ENCODE results near the gene NELL1. TPM values are rescaled to one million over a fixed set of nuclear protein-coding genes. Genes with fewer than 3 reads are reported as not detected.

Gene NELL1
- total and polyA plus RNA-seq, 2 donors (not counting 3 experiments of a cell fraction or from before 2014, with no cell fraction given): not detected

DNA sequence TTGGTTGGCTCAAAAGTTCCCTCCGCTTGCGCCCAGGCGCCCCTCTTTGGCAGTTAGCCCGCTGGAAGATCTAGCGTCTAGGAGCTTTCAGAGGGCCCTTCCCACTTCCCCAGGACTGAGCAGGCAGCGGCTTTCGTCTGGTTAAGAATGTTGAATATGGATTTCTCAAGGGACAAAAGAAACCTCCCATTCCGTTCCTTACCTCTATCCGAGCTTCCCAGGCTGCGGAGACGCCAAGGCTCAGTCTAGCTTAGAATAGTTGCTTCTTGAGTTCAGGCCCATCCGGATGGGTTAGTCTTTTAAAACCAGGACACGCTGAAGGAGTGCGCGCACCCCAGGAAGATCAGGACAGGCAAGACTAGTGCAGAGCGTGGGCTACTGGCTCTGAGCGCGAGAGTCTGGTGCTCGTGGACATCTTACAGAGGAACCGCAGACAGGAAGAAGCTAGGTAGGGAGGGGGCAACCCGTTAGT is 1.6 kb downstream of the NELL1 start:
- TF ChIP-seq FOS (IDR thresholded peaks at IDR 0.05; ENCODE audit: borderline replicate concordance, insufficient read depth, low read length): no peak
- no peak for TF ChIP-seq MAX (IDR thresholded peaks at IDR 0.05; ENCODE audit: insufficient read depth, insufficient read length)
- no peak for TF ChIP-seq JUN (IDR thresholded peaks at IDR 0.05; ENCODE audit: borderline replicate concordance, insufficient read depth, insufficient read length, low read depth)
- no peak for TF ChIP-seq MYC (IDR thresholded peaks at IDR 0.05; ENCODE audit: low read depth, low read length)
- no peak for TF ChIP-seq CTCF (IDR thresholded peaks at IDR 0.05; ENCODE audit: extremely low read depth in 1 of 2, insufficient read depth in 1 of 2, low read depth in 1 of 2, low read length in 2 of 2)
- no peak for TF ChIP-seq POLR2A (IDR thresholded peaks at IDR 0.05; ENCODE audit: low read depth, low read length)
- TF ChIP-seq GATA2 (IDR thresholded peaks at IDR 0.05; ENCODE audit: insufficient read depth, insufficient read length, low read depth, low read length): no peak
- no peak for TF ChIP-seq POLR2AphosphoS5 (IDR thresholded peaks at IDR 0.05; ENCODE audit: insufficient read depth, low read depth, low read length)
- no peak for TF ChIP-seq EZH2 (IDR thresholded peaks at IDR 0.05; ENCODE audit: borderline replicate concordance, low read depth, low read length, severe bottlenecking)
- H3K27ac ChIP-seq (ENCODE audit: insufficient read depth, low read depth, low read length): no peak overlapping the region
- H3K79me2 ChIP-seq (ENCODE audit: control insufficient read depth, insufficient read depth, low read length): no peaks in the 10 kb centered on the region
- no peak overlapping the region for H3K4me2 ChIP-seq (ENCODE audit: insufficient read depth, low read length)
- ChIA-PET CTCF (interaction anchor here (1.4 kb wide), 1 partner anchor 23 kb away, joined by 10 read pairs; no protein-coding TSS in a partner anchor), POLR2A (no interaction called here)
- dilution Hi-C loops (cut with MboI; ENCODE audit: extremely low pct_ligation_motif_present, low sequenced_read_pairs) (no loop called here), intact Hi-C loops (cut with micrococcal nuclease) (no loop called here)
- H3K4me3 ChIP-seq (replicated peaks in 1 of 3; ENCODE audit: insufficient read depth in 1 of 3, low read depth in 1 of 3, low read length in 3 of 3): no peak overlapping the region
- BruUV-seq (replicated peaks): no TSS peak
- FAIRE-seq: no peak
- H3K9me3 ChIP-seq (replicated peaks; ENCODE audit: control insufficient read depth, insufficient read depth, low read length): no peaks in the 10 kb centered on the region
- no peak overlapping the region for H3K9ac ChIP-seq (replicated peaks; ENCODE audit: extremely low read depth, insufficient read depth, low read length)
- no peak overlapping the region for H2AFZ ChIP-seq (ENCODE audit: low read depth, low read length)
- H4K20me1 ChIP-seq (replicated peaks; ENCODE audit: control insufficient read depth, extremely low read depth, insufficient read depth, low read length): no peaks in the 10 kb centered on the region
- H3K27me3 ChIP-seq (ENCODE audit: control insufficient read depth in 2 of 2, insufficient read depth in 2 of 2, low read length in 2 of 2): peaks cover 35 to 48% of the 10 kb centered on the region in 2 experiments
- no peaks in the 10 kb centered on the region for H3K36me3 ChIP-seq (ENCODE audit: control insufficient read depth in 2 of 2, extremely low read depth in 1 of 2, insufficient read depth in 2 of 2, low read length in 2 of 2)
- H3K4me1 ChIP-seq (ENCODE audit: control insufficient read depth, extremely low read depth, insufficient read depth, low read length): no peaks in the 10 kb centered on the region
- no peak for DNase-seq (ENCODE audit: low read depth, low spot score)
- no peaks in the 10 kb centered on the region for H3K9me1 ChIP-seq (replicated peaks; ENCODE audit: control insufficient read depth, extremely low read depth, insufficient read depth, low read length)

Measured in endothelial cell of umbilical vein (primary cell).